ENCODE results near the gene RAPGEF1. TPM values are rescaled to one million over a fixed set of nuclear protein-coding genes. Genes with fewer than 3 reads are reported as not detected.

Gene RAPGEF1
- total and polyA plus RNA-seq, 2 of the 13 experiments (the other 11 are each of a cell fraction or from before 2014, with no cell fraction given): 21.2 to 38.9 TPM

- peak; percentile 74; the same call in 1 of the 2 replicates for TF ChIP-seq ZNF788 (CRISPR knock-in tag; IDR thresholded peaks at IDR 0.05; ENCODE audit: borderline replicate concordance)
- TF ChIP-seq ATF7-NPFF (CRISPR knock-in tag; IDR thresholded peaks at IDR 0.05; ENCODE audit: low read depth): no peak
- peak; percentile 62; the same call in 1 of the 2 replicates for TF ChIP-seq ZSCAN31 (CRISPR knock-in tag; IDR thresholded peaks at IDR 0.05; ENCODE audit: low read depth)
- no peak for TF ChIP-seq CSRNP2 (CRISPR knock-in tag; conservative IDR thresholded peaks at IDR 0.05; ENCODE audit: low read depth)
- no peak for TF ChIP-seq ZNF672 (CRISPR knock-in tag; IDR thresholded peaks at IDR 0.05)
- TF ChIP-seq MED1 (CRISPR knock-in tag; IDR thresholded peaks at IDR 0.05): no peak
- TF ChIP-seq THAP11 (CRISPR knock-in tag; IDR thresholded peaks at IDR 0.05): peak; percentile 15; the same call in 1 of the 2 replicates
- no peak for TF ChIP-seq ZNF749 (CRISPR knock-in tag; IDR thresholded peaks at IDR 0.05; ENCODE audit: borderline replicate concordance)
- no peak for TF ChIP-seq KDM6A (CRISPR knock-in tag; IDR thresholded peaks at IDR 0.05; ENCODE audit: low read depth)
- TF ChIP-seq UBTF (CRISPR knock-in tag; IDR thresholded peaks at IDR 0.05): peak; percentile 41; the same call in 1 of the 2 replicates
- no peak for TF ChIP-seq MYC (CRISPR knock-in tag; IDR thresholded peaks at IDR 0.05; ENCODE audit: borderline replicate concordance)
- no peak for TF ChIP-seq ARID2 (CRISPR knock-in tag; IDR thresholded peaks at IDR 0.05; ENCODE audit: borderline replicate concordance)
- TF ChIP-seq EHMT2 (IDR thresholded peaks at IDR 0.05; ENCODE audit: borderline replicate concordance, low read depth, low read length): no peak
- no peak for TF ChIP-seq NR1H2 (CRISPR knock-in tag; IDR thresholded peaks at IDR 0.05; ENCODE audit: borderline replicate concordance, low read depth)
- TF ChIP-seq ZSCAN9 (CRISPR knock-in tag; IDR thresholded peaks at IDR 0.05; ENCODE audit: borderline replicate concordance): no peak
- no peak for TF ChIP-seq TOE1 (CRISPR knock-in tag; IDR thresholded peaks at IDR 0.05)
- no peak for TF ChIP-seq TEAD3 (CRISPR knock-in tag; optimal IDR thresholded peaks at IDR 0.05; ENCODE audit: borderline replicate concordance)
- TF ChIP-seq JUN (CRISPR knock-in tag; IDR thresholded peaks at IDR 0.05): no peak
- TF ChIP-seq BCL3 (CRISPR knock-in tag; IDR thresholded peaks at IDR 0.05): no peak
- TF ChIP-seq RNF219 (CRISPR knock-in tag; IDR thresholded peaks at IDR 0.05): no peak
- 0 out of 2 replicates have a peak, but pooled peaks have one; percentile 55 for TF ChIP-seq ZMYM2 (CRISPR knock-in tag; IDR thresholded peaks at IDR 0.05)
- no peak for TF ChIP-seq SNRNP70 (IDR thresholded peaks at IDR 0.05; ENCODE audit: low read depth, low read length)
- no peak for TF ChIP-seq ZNF33B (CRISPR knock-in tag; IDR thresholded peaks at IDR 0.05)
- no peak for TF ChIP-seq ZNF598 (CRISPR knock-in tag; IDR thresholded peaks at IDR 0.05; ENCODE audit: borderline replicate concordance)
Observed at GRCh38 chr9:131762356-131762932, 22.6 kb upstream of the RAPGEF1 start (continued).
